CD4-positive, alpha-beta T cell treated with Interleukin-17A for 4 hours (primary cell): ENCODE measurements around the gene AMN1.

Experiments used
- DNase-seq: peaks from one replicate; pipeline ENCODE4 v3.0.0-alpha.2; 2020; ENCODE audit warnings: mixed read lengths

The AMN1 gene

GRCh38 chr12:31627456-31628054 lies 101.3 kb downstream of the AMN1 start:
- no peak for DNase-seq

- no peak for DNase-seq
Measured at GRCh38 chr12:31626270-31626995, 102.4 kb downstream of the AMN1 start.

GRCh38 chr12:31622038-31622437 lies 106.8 kb downstream of the AMN1 start:
- DNase-seq = no peak
